Endothelial cell of umbilical vein (primary cell): ENCODE results near the gene ZNF23.

Source experiments
- FOS ChIP-seq: IDR thresholded peaks from 2 replicates; pipeline ENCODE4 v1.6.1; 2011; ENCODE audit warnings: mild to moderate bottlenecking, low read length, moderate library complexity, borderline replicate concordance; ENCODE audit not compliant: insufficient read depth
- POLR2A ChIP-seq: IDR thresholded peaks from 2 replicates; pipeline ENCODE4 v1.6.1; 2012; ENCODE audit warnings: low read depth, mild to moderate bottlenecking, control low read depth, low read length
- POLR2AphosphoS5 ChIP-seq: IDR thresholded peaks from 2 replicates; pipeline ENCODE4 v1.6.1; 2012; ENCODE audit warnings: low read depth, mild to moderate bottlenecking, control low read depth, low read length, moderate library complexity; ENCODE audit not compliant: insufficient read depth
- TF ChIP-seq, protein P1 (sequence below), 2 donors: IDR thresholded peaks; 1 replicate in 1 of 2; 2 replicates in 1 of 2; pipeline ENCODE4 v1.5.1; 2011; ENCODE audit warnings: low read length in 2 of 2, mild to moderate bottlenecking in 2 of 2, moderate library complexity in 2 of 2, control low read depth in 1 of 2, inconsistent platforms in 1 of 2, low read depth in 1 of 2; ENCODE audit not compliant: insufficient read depth in 1 of 2; ENCODE audit errors: extremely low read depth in 1 of 2
- TF ChIP-seq, protein P2 (sequence below): IDR thresholded peaks from 2 replicates; pipeline ENCODE4 v1.6.1; 2011; ENCODE audit not compliant: insufficient read depth, insufficient read length

DNA sequence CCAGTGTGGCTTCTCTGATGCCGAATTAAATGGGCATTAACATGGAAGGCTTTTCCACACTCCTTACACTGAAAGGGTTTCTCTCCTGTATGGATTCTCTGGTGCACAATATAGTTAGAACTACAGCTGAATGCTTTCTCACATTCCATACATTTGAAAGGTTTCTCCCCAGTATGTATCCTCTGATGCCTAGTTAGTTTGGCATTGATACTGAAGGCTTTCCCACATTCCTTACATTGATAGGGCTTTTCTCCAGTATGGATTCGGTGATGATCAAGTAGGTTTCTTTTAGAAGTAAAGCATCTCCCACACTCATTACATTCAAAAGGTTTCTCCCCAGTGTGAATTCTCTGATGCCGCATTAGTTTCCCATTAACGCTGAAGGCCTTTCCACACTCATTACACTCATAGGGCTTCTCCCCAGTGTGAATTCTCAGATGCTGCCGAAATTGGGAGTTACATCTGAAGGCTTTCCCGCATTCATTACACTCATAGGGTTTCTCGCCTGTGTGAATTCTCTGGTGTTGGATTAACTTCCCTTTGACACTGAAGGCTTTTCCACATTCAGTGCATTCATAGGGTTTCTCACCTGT lies 13.7 kb downstream of the ZNF23 start:
- TF ChIP-seq, protein P1, sequence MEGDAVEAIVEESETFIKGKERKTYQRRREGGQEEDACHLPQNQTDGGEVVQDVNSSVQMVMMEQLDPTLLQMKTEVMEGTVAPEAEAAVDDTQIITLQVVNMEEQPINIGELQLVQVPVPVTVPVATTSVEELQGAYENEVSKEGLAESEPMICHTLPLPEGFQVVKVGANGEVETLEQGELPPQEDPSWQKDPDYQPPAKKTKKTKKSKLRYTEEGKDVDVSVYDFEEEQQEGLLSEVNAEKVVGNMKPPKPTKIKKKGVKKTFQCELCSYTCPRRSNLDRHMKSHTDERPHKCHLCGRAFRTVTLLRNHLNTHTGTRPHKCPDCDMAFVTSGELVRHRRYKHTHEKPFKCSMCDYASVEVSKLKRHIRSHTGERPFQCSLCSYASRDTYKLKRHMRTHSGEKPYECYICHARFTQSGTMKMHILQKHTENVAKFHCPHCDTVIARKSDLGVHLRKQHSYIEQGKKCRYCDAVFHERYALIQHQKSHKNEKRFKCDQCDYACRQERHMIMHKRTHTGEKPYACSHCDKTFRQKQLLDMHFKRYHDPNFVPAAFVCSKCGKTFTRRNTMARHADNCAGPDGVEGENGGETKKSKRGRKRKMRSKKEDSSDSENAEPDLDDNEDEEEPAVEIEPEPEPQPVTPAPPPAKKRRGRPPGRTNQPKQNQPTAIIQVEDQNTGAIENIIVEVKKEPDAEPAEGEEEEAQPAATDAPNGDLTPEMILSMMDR (IDR thresholded peaks at IDR 0.05; ENCODE audit: extremely low read depth in 1 of 2, insufficient read depth in 1 of 2, low read depth in 1 of 2, low read length in 2 of 2), result no peak
- no peak for TF ChIP-seq POLR2AphosphoS5
- no peak for TF ChIP-seq FOS
- TF ChIP-seq, protein P2, sequence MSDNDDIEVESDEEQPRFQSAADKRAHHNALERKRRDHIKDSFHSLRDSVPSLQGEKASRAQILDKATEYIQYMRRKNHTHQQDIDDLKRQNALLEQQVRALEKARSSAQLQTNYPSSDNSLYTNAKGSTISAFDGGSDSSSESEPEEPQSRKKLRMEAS, result no peak
- TF ChIP-seq POLR2A, result no peak
